Measurements from ENCODE around the gene THRAP3.

THRAP3 gene

DNA sequence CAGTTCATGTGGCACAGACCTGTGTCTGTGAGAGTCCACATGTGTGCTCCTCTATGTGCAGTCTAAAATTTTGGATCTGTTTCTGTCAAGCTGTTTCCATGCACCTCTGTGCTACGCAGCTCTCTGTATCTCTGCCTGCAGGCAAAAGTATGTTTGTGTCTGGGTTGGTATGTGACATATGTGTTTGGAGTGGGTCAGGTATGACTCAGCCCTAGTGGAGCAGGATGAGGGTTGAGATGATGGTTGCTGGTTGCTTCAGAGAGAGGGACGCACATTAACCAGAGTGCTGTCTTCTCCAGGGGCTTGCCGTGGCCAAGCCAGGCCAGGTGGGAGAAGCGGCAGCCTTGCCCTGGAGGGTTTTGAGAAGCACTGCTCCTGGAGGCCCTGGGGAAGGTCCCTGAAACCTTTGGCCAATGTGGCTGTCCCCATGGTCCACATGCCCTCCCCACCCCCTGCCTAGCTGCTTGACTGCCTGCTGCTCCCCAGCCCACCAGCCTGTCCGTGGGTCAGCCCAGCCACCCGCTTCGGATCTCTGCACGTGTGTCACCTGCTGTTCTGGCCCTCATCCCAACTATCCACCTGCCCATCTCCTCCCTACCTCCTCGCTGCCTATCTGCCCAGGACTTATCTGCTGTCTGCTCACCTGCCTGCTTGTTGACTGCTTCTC lies 103.3 kb downstream of the THRAP3 start:
- no peak for DNase-seq (ENCODE audit: low spot score)

DNA sequence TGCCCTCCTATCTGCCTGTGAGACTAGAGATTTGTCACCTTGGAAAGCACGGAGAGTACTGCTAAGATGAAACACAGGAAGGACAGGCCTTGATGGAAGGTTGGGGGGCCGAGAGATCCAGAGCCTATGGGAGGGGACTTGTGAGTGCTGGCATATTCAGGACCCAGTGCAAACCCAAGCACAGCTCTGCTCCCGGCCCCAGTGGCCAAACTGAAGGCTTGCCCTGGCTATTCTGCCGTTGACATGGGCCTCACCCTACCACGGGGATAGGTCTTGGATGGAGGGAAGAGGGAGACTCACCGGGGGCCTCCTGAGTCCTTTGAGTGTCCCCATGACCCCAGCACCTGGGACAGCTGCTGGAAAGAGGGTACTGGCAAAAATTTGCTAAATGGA lies 103.8 kb downstream of the THRAP3 start:
- DNase-seq (ENCODE audit: low spot score), result no peak

- DNase-seq (ENCODE audit: low spot score), result no peak
Observed at GRCh38 chr1:36328713-36329112, 104.5 kb downstream of the THRAP3 start.

GRCh38 chr1:36329817-36330216 lies 105.6 kb downstream of the THRAP3 start:
- no peak for DNase-seq (ENCODE audit: low spot score)

DNA sequence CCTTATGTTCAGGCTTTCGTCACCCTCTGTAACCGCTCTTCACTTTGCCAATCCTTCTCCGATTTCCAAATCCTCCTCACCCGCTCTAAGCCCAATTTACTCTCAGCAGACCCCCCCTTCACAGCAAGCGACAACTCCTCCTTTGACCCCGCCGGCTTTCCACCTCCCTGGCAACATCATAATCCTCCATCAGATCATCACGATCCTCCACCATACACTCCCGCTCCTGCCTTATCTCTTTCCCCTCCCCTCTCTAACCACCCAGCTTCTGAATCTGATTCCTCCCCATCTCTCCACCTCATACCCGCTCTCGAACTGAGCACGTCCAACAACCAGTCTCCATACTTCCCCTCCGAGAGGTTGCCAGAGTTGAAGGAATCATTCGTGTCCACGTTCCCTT lies 106.7 kb downstream of the THRAP3 start:
- DNase-seq (ENCODE audit: low spot score), result no peak

DNA sequence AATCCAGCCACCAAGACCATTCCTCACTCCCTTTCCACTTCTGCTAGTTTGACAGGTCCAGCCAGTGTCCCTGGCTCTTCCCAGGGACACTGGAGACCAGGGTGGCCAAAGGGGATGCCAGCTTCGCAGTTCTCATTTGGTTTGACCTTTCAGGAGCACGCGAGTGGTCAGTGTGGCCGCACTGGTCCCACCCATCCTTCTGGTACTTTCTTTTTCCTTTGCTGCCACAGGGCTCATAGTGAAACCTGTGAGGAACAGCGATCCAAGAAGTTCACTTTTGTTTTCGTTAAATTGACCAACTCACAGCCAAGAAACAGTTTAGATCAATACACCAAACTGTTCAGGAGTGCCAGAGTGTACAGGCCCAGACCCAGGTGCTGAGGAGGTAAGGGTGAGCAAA lies 113.6 kb downstream of the THRAP3 start:
- no peak for DNase-seq (ENCODE audit: low spot score)

DNA sequence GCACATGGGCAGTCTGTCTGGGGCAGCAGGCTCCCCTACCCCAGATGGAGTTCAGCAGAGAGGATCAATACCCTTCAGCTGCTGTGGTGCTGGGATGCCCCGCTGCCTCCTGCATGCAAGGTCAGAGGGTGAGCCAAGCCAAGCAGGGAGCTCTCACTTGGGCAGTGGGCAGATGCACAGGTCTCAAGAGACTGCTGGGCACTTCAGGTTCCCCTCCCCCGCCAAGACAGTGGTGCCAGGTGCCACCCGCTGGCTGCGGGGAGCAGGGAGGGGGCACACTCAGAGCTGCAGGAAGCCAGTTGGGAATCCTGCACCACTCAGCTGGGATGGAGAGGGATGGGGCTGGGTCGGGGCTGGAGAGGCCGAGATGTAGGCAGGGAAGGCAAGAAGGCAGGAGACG lies 115.0 kb downstream of the THRAP3 start:
- no peak for DNase-seq (ENCODE audit: low spot score)

- DNase-seq (ENCODE audit: low spot score), result no peak
Observed at GRCh38 chr1:36339615-36340014, 115.4 kb downstream of the THRAP3 start.

DNA sequence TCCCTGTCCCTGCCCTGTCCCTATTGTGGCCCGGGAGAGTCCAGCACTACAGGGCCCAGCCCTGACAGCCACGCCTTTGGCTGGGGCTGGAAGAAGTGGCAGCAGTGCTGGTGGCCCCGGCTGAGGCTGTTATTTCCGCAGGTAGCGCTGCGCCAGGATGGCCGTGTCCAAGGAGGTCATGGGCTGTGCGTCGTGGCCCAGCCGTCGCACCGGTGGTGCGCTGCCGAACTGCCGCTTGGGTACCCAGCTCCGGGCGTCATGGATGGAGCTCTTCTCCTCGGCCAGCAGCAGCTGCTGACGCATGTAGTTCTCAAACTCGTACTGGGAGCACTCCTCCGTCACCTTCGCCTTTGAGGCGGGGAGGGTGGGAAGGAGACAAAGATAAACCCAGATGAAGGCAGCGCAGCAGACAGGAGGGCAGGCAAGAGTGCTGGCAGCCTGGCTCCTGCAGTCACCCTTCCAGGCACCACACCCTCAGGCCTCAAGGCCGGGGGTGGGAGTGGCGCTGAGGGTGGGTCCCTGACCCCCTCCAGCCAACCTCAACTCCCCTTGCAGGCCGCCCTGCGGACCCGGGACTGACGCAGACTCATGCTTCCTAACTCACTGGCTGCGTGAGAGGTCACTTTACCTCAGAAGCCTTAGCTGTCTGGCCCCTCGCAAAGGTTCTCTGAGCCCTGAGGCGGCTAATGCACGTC lies 117.5 kb downstream of the THRAP3 start:
- no peak for DNase-seq (ENCODE audit: low spot score)

GRCh38 chr1:36342426-36343185 lies 118.4 kb downstream of the THRAP3 start:
- DNase-seq (ENCODE audit: low spot score), result peak; percentile 25

- no peak for DNase-seq (ENCODE audit: low spot score)
Observed at GRCh38 chr1:36343651-36344394, 119.6 kb downstream of the THRAP3 start.

DNA sequence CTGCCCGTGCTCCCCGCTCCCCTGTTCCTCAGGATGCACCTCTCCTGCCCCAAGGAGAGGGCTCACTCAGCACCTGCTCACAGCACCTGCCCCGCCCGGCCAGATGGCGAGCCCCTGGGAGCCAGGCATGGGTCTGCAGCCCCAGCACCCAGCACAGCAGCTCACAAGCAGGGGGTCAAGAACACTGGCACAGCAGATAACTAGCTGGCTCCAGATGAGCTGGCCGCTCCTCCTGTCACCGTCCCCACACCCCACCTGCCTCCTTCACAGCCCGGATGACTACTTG lies 120.1 kb downstream of the THRAP3 start:
- no peak for DNase-seq (ENCODE audit: low spot score)

DNA sequence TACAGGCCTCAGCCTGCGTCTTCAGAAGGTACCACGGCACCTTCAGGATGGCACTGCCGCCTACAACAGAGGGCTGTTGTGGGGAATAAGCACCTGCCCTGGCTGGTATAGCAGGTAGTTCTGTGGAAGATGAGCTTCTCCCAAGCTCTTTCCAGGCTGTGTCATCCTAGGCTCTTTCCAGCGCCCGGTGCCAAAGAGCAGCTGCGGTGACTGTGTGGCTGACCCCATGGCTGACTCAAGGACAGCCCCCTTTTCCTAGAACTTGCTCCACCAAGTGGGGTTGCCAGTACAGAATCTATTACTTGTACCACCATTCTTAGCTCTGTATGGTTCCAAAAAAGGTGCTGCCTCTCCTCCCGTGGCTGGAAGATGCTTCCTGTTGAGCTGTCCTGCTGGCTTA lies 121.1 kb downstream of the THRAP3 start:
- no peak for DNase-seq (ENCODE audit: low spot score)

DNA sequence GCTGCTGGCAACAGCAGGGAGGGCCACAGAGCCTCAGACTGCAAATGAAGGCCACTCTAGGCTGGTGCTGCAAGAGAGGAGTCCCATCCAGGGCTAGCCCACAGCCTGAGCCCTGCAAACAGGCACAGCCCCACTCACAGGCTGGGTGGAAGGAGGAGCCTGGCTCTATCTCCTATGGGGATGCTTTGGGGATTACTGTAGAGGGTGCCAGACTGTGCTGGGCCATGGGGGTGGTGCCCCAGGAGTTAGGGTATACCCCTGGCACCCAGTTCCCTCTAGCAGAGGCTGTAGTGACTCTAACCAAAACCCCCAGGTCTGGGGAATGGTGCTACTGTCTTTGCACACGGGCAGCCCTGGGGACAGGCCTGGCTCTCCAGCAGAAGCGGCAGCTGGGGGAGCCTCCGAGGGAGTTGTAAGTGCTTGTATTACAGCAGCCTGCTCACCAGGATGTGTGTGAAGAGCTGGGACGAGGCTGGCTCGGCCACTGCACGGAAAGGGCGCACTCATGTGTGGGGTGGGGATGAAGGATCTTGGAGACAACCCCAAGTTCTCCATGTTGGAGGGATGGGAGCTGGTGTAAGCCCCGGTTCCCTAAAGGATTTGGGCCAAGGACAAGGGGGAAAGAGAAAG lies 122.6 kb downstream of the THRAP3 start:
- DNase-seq (ENCODE audit: low spot score), result no peak

DNA sequence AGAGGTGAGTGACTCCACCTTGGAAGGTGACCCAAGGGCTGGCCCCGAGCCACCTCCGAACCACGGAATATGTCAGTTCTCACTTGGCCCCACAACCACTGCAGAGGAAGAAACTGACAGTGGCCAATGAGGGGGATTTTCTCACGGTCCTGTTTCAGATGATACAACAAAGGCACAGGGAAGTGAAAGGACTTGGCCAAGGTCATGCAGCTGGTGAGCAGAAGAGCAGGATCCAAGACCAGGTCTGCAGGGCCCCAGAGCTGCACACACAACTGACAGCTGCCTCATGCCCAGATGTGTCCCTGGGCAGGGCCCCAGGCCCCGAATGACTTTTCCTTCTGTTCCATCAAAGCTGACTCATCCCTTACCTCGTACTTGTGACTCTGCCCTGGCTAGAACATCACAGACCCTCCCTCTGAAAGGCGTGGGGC lies 125.0 kb downstream of the THRAP3 start:
- no peak for DNase-seq (ENCODE audit: low spot score)

DNA sequence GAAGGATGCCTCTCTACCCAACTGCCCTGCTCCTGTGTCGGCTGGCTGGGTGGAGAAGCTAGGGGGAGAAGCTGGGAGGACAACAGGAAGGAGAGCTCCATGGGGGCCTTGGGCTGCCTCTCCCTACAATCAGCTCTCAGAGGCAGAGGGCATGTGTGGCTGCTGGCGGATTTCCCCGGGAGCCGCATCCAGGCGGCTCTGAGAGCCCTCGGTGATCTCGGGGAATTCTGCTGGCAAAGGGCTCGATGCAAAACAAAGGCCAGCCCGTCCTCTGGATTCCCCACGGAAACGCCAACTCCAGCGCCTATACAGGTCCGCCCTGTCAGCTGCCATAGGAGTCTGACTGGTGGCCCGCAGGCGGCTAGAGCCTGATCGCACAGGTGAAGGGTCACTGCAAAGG lies 125.6 kb downstream of the THRAP3 start:
- DNase-seq (ENCODE audit: low spot score), result no peak

DNA sequence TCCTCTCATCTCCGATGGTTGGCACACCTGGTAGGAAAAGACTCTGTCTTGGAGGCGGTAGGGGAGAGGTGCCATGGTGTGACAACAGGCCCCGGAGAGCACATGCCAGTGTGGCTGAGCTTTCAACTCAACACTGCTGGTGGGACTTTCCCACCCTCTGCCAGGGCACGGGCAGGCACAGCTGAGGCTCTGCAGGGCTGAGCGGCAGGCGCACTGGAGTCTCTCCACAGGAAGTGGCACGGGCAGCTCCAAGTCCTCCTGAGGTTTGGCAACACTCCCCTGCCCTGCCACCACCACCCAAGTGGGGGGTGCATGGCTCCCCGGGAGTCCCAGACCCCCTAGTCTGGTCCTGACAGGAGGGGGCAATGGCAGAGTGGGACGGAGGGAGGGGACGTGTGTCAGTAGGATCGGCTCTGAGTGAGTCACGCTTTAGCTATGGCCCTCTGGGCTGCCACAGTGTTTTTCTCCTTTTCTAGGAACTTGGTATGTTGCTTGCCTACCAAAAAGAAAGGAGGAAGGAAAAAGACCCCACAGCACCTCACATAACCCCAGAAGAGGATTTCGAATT lies 126.5 kb downstream of the THRAP3 start:
- no peak for DNase-seq (ENCODE audit: low spot score)

GRCh38 chr1:36351227-36351977 lies 127.2 kb downstream of the THRAP3 start:
- DNase-seq (ENCODE audit: low spot score), result no peak

GRCh38 chr1:36352125-36352909 lies 128.1 kb downstream of the THRAP3 start:
- no peak for DNase-seq (ENCODE audit: low spot score)
